SK-N-MC (cell line): ENCODE data around the gene POLR1A.

Experiments used
- EZH2 ChIP-seq: fragments of 200-600 bp; sonication (generic); IDR thresholded peaks from one replicate; pipeline ENCODE4 v1.6.1; 2017; ENCODE audit warnings: antibody characterized with exemption
- POLR2AphosphoS5 ChIP-seq: IDR thresholded peaks from 2 replicates; pipeline ENCODE4 v1.6.1; 2012; ENCODE audit warnings: mild to moderate bottlenecking, low read depth, low read length, borderline replicate concordance

GRCh38 chr2:85978883-85979780 lies 126.6 kb downstream of the POLR1A start:
- TF ChIP-seq EZH2: no peak
- TF ChIP-seq POLR2AphosphoS5: no peak
